HepG2 (cell line): Measurements from ENCODE around the gene POP7. TPM values are rescaled to one million over a fixed set of nuclear protein-coding genes. Genes with fewer than 3 reads are reported as not detected.

Experiments
- ARNT ChIP-seq: fragments of 450-650 bp; IDR thresholded peaks from 2 replicates; pipeline ENCODE4 v1.6.1; 2017
- EED ChIP-seq: sonication (generic); formaldehyde crosslinking; IDR thresholded peaks from 2 replicates; pipeline ENCODE4 v1.5.0; 2020; ENCODE audit warnings: mild to moderate bottlenecking, missing genetic modification reagents
- FOXA1 ChIP-seq, 2 experiments: fragments of 450-650 bp in 1 of 2; sonication (generic) in 1 of 2; formaldehyde crosslinking in 1 of 2; IDR thresholded peaks; 2 replicates each; pipeline versions ENCODE4 v1.4.0 to v1.6.1; 2016 to 2020; ENCODE audit warnings: missing genetic modification reagents in 1 of 2
- HMG20B ChIP-seq: conservative IDR thresholded peaks from 2 replicates; pipeline ENCODE4 v1.6.1; 2016; ENCODE audit warnings: missing genetic modification reagents, missing compliant biosample characterization
- MAFK ChIP-seq, 2 experiments: IDR thresholded peaks in 1 of 2; conservative IDR thresholded peaks in 1 of 2; 2 replicates each; pipeline ENCODE4 v1.6.1; 2011; ENCODE audit warnings: improper control_type of control experiment in 2 of 2, low read length in 2 of 2
- MED13 ChIP-seq: sonication (generic); formaldehyde crosslinking; IDR thresholded peaks from 2 replicates; pipeline ENCODE4 v1.5.0; 2020; ENCODE audit warnings: missing genetic modification reagents
- NCOR1 ChIP-seq: fragments of 200-600 bp; sonication (generic); IDR thresholded peaks from 2 replicates; pipeline ENCODE4 v1.7.0; 2017; ENCODE audit warnings: antibody characterized with exemption, low read length, borderline replicate concordance
- SAP130 ChIP-seq: IDR thresholded peaks from 2 replicates; pipeline ENCODE4 v1.6.1; 2016; ENCODE audit warnings: low read depth
- ZFP1 ChIP-seq: IDR thresholded peaks from 2 replicates; pipeline ENCODE4 v1.6.1; 2016
- ZFP36L2 ChIP-seq: sonication (generic); formaldehyde crosslinking; IDR thresholded peaks from 2 replicates; pipeline ENCODE4 v1.4.0; 2020; ENCODE audit warnings: missing genetic modification reagents
- ZMYM4 ChIP-seq: sonication (generic); formaldehyde crosslinking; IDR thresholded peaks from 2 replicates; pipeline ENCODE4 v1.8.1; 2023; ENCODE audit warnings: mild to moderate bottlenecking, missing genetic modification reagents
- ZNF326 ChIP-seq: sonication (generic); formaldehyde crosslinking; IDR thresholded peaks from 2 replicates; pipeline ENCODE4 v1.4.0; 2020; ENCODE audit warnings: missing genetic modification reagents, borderline replicate concordance
- ZNF556 ChIP-seq: sonication (generic); formaldehyde crosslinking; IDR thresholded peaks from 2 replicates; pipeline ENCODE4 v1.4.0; 2020; ENCODE audit warnings: mild to moderate bottlenecking, missing genetic modification reagents, borderline replicate concordance
- ZNF567 ChIP-seq: sonication (generic); formaldehyde crosslinking; IDR thresholded peaks from 2 replicates; pipeline ENCODE4 v1.8.1; 2023; ENCODE audit warnings: mild to moderate bottlenecking, missing genetic modification reagents, borderline replicate concordance
- ZNF720 ChIP-seq: sonication (generic); formaldehyde crosslinking; IDR thresholded peaks from 2 replicates; pipeline ENCODE4 v1.4.0; 2020; ENCODE audit warnings: missing genetic modification reagents
- polyA plus RNA-seq, 8 experiments: library from polyadenylated mRNA; depleted of rRNA in 3 of 8; stranded (reverse) in 7 of 8; unstranded in 1 of 8; fragments of >200 nt; fragmentation: Illumina TruSeq in 4 of 8; extraction: Trizol in 4 of 8; gene quantifications; 2 replicates each; pipeline versions ENCODE4 v1.2.1 to v1.2.3, GENCODE V29; 2011 to 2016; ENCODE audit warnings: low read depth in 4 of 8, missing spikeins in 1 of 8, mixed read lengths in 1 of 8; ENCODE audit not compliant: insufficient read depth in 1 of 8
- total RNA-seq, 5 experiments: library from RNA; depleted of rRNA; stranded (reverse); fragments of >200 nt; fragmentation: Illumina TruSeq; extraction: Trizol; gene quantifications; 2 replicates each; pipeline ENCODE4 v1.2.3, GENCODE V29; 2016; ENCODE audit warnings: low read depth in 1 of 5
- TF ChIP-seq, protein P1 (sequence below): sonication (generic); formaldehyde crosslinking; IDR thresholded peaks from 2 replicates; pipeline ENCODE4 v1.5.0; 2020; ENCODE audit warnings: mild to moderate bottlenecking, missing genetic modification reagents
- TF ChIP-seq, protein P2 (sequence below): IDR thresholded peaks from 2 replicates; pipeline ENCODE4 v1.6.1; 2016; ENCODE audit warnings: missing compliant biosample characterization, missing genetic modification reagents, borderline replicate concordance
- TF ChIP-seq, protein P3 (sequence below), 2 experiments: fragments of 450-650 bp in 1 of 2; sonication (generic) in 1 of 2; formaldehyde crosslinking; IDR thresholded peaks; 2 replicates each; pipeline versions ENCODE4 v1.5.0 to v1.8.0; 2020 to 2022; ENCODE audit warnings: mild to moderate bottlenecking in 1 of 2, missing genetic modification reagents in 1 of 2
- TF ChIP-seq, protein P4 (sequence below): IDR thresholded peaks from 2 replicates; pipeline ENCODE4 v1.6.1; 2016; ENCODE audit warnings: mild to moderate bottlenecking
- TF ChIP-seq, protein P5 (sequence below): sonication (generic); IDR thresholded peaks from 2 replicates; pipeline ENCODE4 v1.6.1; 2016; ENCODE audit warnings: low read depth, borderline replicate concordance
- TF ChIP-seq, protein P6 (sequence below): sonication (generic); formaldehyde crosslinking; IDR thresholded peaks from 2 replicates; pipeline ENCODE4 v1.9.0; 2021; ENCODE audit warnings: missing genetic modification reagents, borderline replicate concordance

The POP7 gene
- total and polyA plus RNA-seq, 2 of the 13 experiments (the other 11 are each of a cell fraction or from before 2014, with no cell fraction given): 63.9 to 91.1 TPM

DNA sequence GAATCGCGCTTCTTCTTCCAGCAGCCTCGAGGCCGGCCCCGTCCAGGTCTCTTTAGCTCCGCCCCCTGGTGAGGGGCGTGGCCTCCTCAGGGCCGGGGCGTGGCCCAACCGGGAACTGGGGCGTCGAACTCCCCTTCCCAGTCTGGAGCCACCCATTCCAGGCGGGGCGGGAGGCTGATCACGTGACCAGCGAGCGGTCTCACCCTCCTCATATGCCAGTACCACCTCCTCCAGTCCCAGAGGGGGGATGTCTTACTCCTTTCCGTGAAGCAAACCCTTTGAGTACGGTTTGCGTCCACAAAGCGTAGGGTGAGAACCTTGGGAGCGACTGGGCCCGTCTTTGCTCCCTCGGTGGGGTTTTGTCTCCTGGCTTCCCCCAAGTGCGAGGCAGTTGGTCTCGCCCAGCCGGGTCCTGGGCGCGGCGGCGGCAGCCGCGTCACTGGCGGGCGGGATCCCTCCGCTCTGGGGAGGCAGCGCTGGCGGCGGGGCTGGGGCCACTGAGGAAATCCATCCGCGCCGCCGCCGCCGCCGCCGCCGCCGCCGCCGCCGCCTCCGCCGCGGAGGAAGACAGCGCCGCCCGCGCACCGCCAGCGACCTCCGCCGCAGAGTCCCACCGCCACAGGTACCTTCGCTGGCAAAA, 32.5 kb upstream of the POP7 start, which contains the start of gene GNB2 (continued):
- no peak for TF ChIP-seq MAFK (conservative IDR thresholded peaks at IDR 0.05 in 1 of 2, IDR thresholded peaks at IDR 0.05 in 1 of 2; ENCODE audit: low read length in 2 of 2)
- peak; percentile 79 for TF ChIP-seq SAP130 (CRISPR knock-in tag)
- TF ChIP-seq, protein P1, sequence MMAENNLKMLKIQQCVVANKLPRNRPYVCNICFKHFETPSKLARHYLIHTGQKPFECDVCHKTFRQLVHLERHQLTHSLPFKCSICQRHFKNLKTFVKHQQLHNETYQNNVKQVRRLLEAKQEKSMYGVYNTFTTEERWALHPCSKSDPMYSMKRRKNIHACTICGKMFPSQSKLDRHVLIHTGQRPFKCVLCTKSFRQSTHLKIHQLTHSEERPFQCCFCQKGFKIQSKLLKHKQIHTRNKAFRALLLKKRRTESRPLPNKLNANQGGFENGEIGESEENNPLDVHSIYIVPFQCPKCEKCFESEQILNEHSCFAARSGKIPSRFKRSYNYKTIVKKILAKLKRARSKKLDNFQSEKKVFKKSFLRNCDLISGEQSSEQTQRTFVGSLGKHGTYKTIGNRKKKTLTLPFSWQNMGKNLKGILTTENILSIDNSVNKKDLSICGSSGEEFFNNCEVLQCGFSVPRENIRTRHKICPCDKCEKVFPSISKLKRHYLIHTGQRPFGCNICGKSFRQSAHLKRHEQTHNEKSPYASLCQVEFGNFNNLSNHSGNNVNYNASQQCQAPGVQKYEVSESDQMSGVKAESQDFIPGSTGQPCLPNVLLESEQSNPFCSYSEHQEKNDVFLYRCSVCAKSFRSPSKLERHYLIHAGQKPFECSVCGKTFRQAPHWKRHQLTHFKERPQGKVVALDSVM (CRISPR knock-in tag): peak; percentile 60; the same call in 1 of the 2 replicates
- no peak for TF ChIP-seq NCOR1
- no peak for TF ChIP-seq ZFP36L2
- TF ChIP-seq ZNF720 (CRISPR knock-in tag): no peak
- no peak for TF ChIP-seq FOXA1 (IDR thresholded peaks at IDR 0.05)
- no peak for TF ChIP-seq FOXA1 (CRISPR knock-in tag; IDR thresholded peaks at IDR 0.05)
- no peak for TF ChIP-seq EED
- TF ChIP-seq, protein P2, sequence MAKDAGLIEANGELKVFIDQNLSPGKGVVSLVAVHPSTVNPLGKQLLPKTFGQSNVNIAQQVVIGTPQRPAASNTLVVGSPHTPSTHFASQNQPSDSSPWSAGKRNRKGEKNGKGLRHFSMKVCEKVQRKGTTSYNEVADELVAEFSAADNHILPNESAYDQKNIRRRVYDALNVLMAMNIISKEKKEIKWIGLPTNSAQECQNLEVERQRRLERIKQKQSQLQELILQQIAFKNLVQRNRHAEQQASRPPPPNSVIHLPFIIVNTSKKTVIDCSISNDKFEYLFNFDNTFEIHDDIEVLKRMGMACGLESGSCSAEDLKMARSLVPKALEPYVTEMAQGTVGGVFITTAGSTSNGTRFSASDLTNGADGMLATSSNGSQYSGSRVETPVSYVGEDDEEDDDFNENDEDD (CRISPR knock-in tag): peak; percentile 64; the same call in 1 of the 2 replicates
- TF ChIP-seq, protein P3, sequence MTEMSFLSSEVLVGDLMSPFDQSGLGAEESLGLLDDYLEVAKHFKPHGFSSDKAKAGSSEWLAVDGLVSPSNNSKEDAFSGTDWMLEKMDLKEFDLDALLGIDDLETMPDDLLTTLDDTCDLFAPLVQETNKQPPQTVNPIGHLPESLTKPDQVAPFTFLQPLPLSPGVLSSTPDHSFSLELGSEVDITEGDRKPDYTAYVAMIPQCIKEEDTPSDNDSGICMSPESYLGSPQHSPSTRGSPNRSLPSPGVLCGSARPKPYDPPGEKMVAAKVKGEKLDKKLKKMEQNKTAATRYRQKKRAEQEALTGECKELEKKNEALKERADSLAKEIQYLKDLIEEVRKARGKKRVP (CRISPR knock-in tag; IDR thresholded peaks at IDR 0.05): no peak
- TF ChIP-seq ZNF326 (CRISPR knock-in tag): no peak
- TF ChIP-seq, protein P4, sequence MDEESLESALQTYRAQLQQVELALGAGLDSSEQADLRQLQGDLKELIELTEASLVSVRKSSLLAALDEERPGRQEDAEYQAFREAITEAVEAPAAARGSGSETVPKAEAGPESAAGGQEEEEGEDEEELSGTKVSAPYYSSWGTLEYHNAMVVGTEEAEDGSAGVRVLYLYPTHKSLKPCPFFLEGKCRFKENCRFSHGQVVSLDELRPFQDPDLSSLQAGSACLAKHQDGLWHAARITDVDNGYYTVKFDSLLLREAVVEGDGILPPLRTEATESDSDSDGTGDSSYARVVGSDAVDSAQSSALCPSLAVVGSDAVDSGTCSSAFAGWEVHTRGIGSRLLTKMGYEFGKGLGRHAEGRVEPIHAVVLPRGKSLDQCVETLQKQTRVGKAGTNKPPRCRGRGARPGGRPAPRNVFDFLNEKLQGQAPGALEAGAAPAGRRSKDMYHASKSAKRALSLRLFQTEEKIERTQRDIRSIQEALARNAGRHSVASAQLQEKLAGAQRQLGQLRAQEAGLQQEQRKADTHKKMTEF (CRISPR knock-in tag): peak; percentile 84
- TF ChIP-seq ZNF556 (CRISPR knock-in tag): peak; percentile 36; the same call in 1 of the 2 replicates
- no peak; the same call in 1 of the 2 replicates for TF ChIP-seq ZMYM4 (CRISPR knock-in tag)
- peak; percentile 22; the same call in 1 of the 2 replicates for TF ChIP-seq ZFP1 (CRISPR knock-in tag)
- TF ChIP-seq, protein P5, sequence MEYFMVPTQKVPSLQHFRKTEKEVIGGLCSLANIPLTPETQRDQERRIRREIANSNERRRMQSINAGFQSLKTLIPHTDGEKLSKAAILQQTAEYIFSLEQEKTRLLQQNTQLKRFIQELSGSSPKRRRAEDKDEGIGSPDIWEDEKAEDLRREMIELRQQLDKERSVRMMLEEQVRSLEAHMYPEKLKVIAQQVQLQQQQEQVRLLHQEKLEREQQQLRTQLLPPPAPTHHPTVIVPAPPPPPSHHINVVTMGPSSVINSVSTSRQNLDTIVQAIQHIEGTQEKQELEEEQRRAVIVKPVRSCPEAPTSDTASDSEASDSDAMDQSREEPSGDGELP: peak; percentile 34; the same call in 1 of the 2 replicates
- TF ChIP-seq, protein P6, sequence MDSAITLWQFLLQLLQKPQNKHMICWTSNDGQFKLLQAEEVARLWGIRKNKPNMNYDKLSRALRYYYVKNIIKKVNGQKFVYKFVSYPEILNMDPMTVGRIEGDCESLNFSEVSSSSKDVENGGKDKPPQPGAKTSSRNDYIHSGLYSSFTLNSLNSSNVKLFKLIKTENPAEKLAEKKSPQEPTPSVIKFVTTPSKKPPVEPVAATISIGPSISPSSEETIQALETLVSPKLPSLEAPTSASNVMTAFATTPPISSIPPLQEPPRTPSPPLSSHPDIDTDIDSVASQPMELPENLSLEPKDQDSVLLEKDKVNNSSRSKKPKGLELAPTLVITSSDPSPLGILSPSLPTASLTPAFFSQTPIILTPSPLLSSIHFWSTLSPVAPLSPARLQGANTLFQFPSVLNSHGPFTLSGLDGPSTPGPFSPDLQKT (CRISPR knock-in tag): no peak
- TF ChIP-seq HMG20B (CRISPR knock-in tag): no peak
- no peak for TF ChIP-seq ARNT
- no peak for TF ChIP-seq MED13 (CRISPR knock-in tag)
- no peak for TF ChIP-seq ZNF567 (CRISPR knock-in tag)
